ENCODE data around the gene KRTAP10-12. TPM values are rescaled to one million over a fixed set of nuclear protein-coding genes. Genes with fewer than 3 reads are reported as not detected.

Gene KRTAP10-12
- total and polyA plus RNA-seq, 2 experiments from 2014 or later = not detected

GRCh38 chr21:44726826-44727225, 29.9 kb downstream of the KRTAP10-12 start:
- WGBS (ENCODE audit: low lambda C conversion rate, missing lambda C conversion rate) = 77% methylated on average over 6 of the region's 6 CpGs
- Histone ChIP-seq H2AFZ (no peak overlapping the region), H3K9me3 (ENCODE audit: low read depth) (no peaks in the 10 kb centered on the region), H3K79me2 (no peaks in the 10 kb centered on the region), H3K27me3 (peaks cover 37% of the 10 kb centered on the region), H4K20me1 (ENCODE audit: insufficient read depth, poor library complexity, severe bottlenecking) (no peaks in the 10 kb centered on the region), H3K4me1 (ENCODE audit: insufficient read depth) (peaks cover 7% of the 10 kb centered on the region), H3K4me2 (no peak overlapping the region), H3K36me3 (replicated peaks; ENCODE audit: insufficient read depth, low read depth) (no peaks in the 10 kb centered on the region), H3K27ac (no peak overlapping the region), H3K9me2 (replicated peaks; ENCODE audit: insufficient read depth) (no peaks in the 10 kb centered on the region), H3K4me3 (no peak overlapping the region)
- DNase-seq (ENCODE audit: low spot score) = no peak
- TF ChIP-seq EZH2phosphoT487 (IDR thresholded peaks at IDR 0.05; ENCODE audit: low read depth, severe bottlenecking, unreplicated experiment) = no peak
- no peak for TF ChIP-seq EZH2 (IDR thresholded peaks at IDR 0.05; ENCODE audit: borderline replicate concordance)
- TF ChIP-seq CTCF (IDR thresholded peaks at IDR 0.05; ENCODE audit: poor library complexity) = no peak

- H3K4me1 ChIP-seq (ENCODE audit: insufficient read depth) = peaks cover 7% of the 10 kb centered on the region
- H2AFZ ChIP-seq = no peak overlapping the region
- TF ChIP-seq EZH2 (IDR thresholded peaks at IDR 0.05; ENCODE audit: borderline replicate concordance) = no peak
- TF ChIP-seq CTCF (IDR thresholded peaks at IDR 0.05; ENCODE audit: poor library complexity) = no peak
- TF ChIP-seq EZH2phosphoT487 (IDR thresholded peaks at IDR 0.05; ENCODE audit: low read depth, severe bottlenecking, unreplicated experiment) = no peak
- WGBS (ENCODE audit: low lambda C conversion rate, missing lambda C conversion rate) = 91% methylated on average over 2 of the region's 8 CpGs
- no peak for DNase-seq (ENCODE audit: low spot score)
- H3K9me2 ChIP-seq (replicated peaks; ENCODE audit: insufficient read depth) = no peaks in the 10 kb centered on the region
- no peak overlapping the region for H3K4me3 ChIP-seq
- no peak overlapping the region for H3K27ac ChIP-seq
- H3K79me2 ChIP-seq = no peaks in the 10 kb centered on the region
- H4K20me1 ChIP-seq (ENCODE audit: insufficient read depth, poor library complexity, severe bottlenecking) = no peaks in the 10 kb centered on the region
- H3K36me3 ChIP-seq (replicated peaks; ENCODE audit: insufficient read depth, low read depth) = no peaks in the 10 kb centered on the region
- peaks cover 37% of the 10 kb centered on the region for H3K27me3 ChIP-seq
- no peak overlapping the region for H3K4me2 ChIP-seq
- no peaks in the 10 kb centered on the region for H3K9me3 ChIP-seq (ENCODE audit: low read depth)
Observed at GRCh38 chr21:44727321-44727720, 30.3 kb downstream of the KRTAP10-12 start.

- Histone ChIP-seq H3K27me3 (peaks cover 33% of the 10 kb centered on the region), H3K4me2 (no peak overlapping the region), H3K79me2 (no peaks in the 10 kb centered on the region), H3K4me1 (ENCODE audit: insufficient read depth) (peaks cover 7% of the 10 kb centered on the region), H3K9me3 (ENCODE audit: low read depth) (no peaks in the 10 kb centered on the region), H3K36me3 (replicated peaks; ENCODE audit: insufficient read depth, low read depth) (no peaks in the 10 kb centered on the region), H3K9me2 (replicated peaks; ENCODE audit: insufficient read depth) (no peaks in the 10 kb centered on the region), H3K27ac (no peak overlapping the region), H4K20me1 (ENCODE audit: insufficient read depth, poor library complexity, severe bottlenecking) (no peaks in the 10 kb centered on the region), H3K4me3 (no peak overlapping the region), H2AFZ (no peak overlapping the region)
- WGBS (ENCODE audit: low lambda C conversion rate, missing lambda C conversion rate) = 87% methylated on average over 9 of the region's 9 CpGs
- TF ChIP-seq EZH2 (IDR thresholded peaks at IDR 0.05; ENCODE audit: borderline replicate concordance) (no peak), CTCF (IDR thresholded peaks at IDR 0.05; ENCODE audit: poor library complexity) (no peak), EZH2phosphoT487 (IDR thresholded peaks at IDR 0.05; ENCODE audit: low read depth, severe bottlenecking, unreplicated experiment) (no peak)
- no peak for DNase-seq (ENCODE audit: low spot score)
Observed at GRCh38 chr21:44727757-44728156, 30.8 kb downstream of the KRTAP10-12 start.

- Histone ChIP-seq H3K27ac (no peak overlapping the region), H3K36me3 (replicated peaks; ENCODE audit: insufficient read depth, low read depth) (no peaks in the 10 kb centered on the region), H3K27me3 (peaks cover 24% of the 10 kb centered on the region), H3K4me1 (ENCODE audit: insufficient read depth) (no peaks in the 10 kb centered on the region), H3K79me2 (no peaks in the 10 kb centered on the region), H4K20me1 (ENCODE audit: insufficient read depth, poor library complexity, severe bottlenecking) (no peaks in the 10 kb centered on the region), H3K4me3 (no peak overlapping the region), H3K9me2 (replicated peaks; ENCODE audit: insufficient read depth) (no peaks in the 10 kb centered on the region), H3K4me2 (no peak overlapping the region), H2AFZ (no peak overlapping the region), H3K9me3 (ENCODE audit: low read depth) (no peaks in the 10 kb centered on the region)
- DNase-seq (ENCODE audit: low spot score) = no peak
- TF ChIP-seq EZH2phosphoT487 (IDR thresholded peaks at IDR 0.05; ENCODE audit: low read depth, severe bottlenecking, unreplicated experiment) (no peak), CTCF (IDR thresholded peaks at IDR 0.05; ENCODE audit: poor library complexity) (no peak), EZH2 (IDR thresholded peaks at IDR 0.05; ENCODE audit: borderline replicate concordance) (no peak)
- WGBS (ENCODE audit: low lambda C conversion rate, missing lambda C conversion rate) = 95% methylated on average over 14 of the region's 14 CpGs
Observed at GRCh38 chr21:44728716-44729115, 31.7 kb downstream of the KRTAP10-12 start.
